Measurements from ENCODE around the gene ATP5F1D. TPM values are rescaled to one million over a fixed set of nuclear protein-coding genes. Genes with fewer than 3 reads are reported as not detected.
A peak's percentile ranks its signal among the peaks of the same experiment; 100 is the strongest.

Gene ATP5F1D
- total and polyA plus RNA-seq, 2 donors (not counting 3 experiments of a cell fraction or from before 2014, with no cell fraction given), result 167 to 192 TPM

DNA sequence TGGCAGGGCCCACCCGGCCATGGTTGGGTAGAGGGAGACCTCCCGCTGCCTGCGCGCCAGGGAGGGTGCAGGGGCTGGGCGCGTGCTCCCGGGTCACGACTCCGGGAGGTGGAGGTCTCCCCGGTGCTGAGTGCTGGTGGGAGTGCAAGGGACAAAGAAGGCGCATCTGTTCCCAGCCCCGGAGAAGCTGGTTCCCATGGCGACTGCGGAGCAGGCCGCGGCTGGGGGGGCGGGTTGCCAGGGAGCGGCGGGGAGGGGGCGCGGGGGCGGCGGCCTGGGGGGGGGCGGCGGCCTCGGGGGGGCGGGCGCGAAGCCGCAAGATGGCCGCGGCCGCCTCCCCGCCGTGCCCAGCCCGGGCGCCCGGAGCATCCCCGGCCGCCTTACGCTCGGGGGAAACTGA, 5.0 kb upstream of the ATP5F1D start:
- no peak overlapping the region for H3K27ac ChIP-seq (ENCODE audit: insufficient read depth, low read depth, low read length)
- H3K79me2 ChIP-seq (ENCODE audit: control insufficient read depth, insufficient read depth, low read length), result no peaks in the 10 kb centered on the region
- H3K9me3 ChIP-seq (replicated peaks; ENCODE audit: control insufficient read depth, insufficient read depth, low read length), result no peaks in the 10 kb centered on the region
- POLR2A ChIA-PET, result no interaction called here
- CTCF ChIA-PET, result no interaction called here
- peak overlapping the region; percentile 69 for H3K9ac ChIP-seq (replicated peaks; ENCODE audit: extremely low read depth, insufficient read depth, low read length)
- no TSS peak for BruUV-seq (replicated peaks)
- H2AFZ ChIP-seq (ENCODE audit: low read depth, low read length), result peak overlapping the region; percentile 48
- H3K4me1 ChIP-seq (ENCODE audit: control insufficient read depth, extremely low read depth, insufficient read depth, low read length), result peaks cover 13% of the 10 kb centered on the region
- no peaks in the 10 kb centered on the region for H4K20me1 ChIP-seq (replicated peaks; ENCODE audit: control insufficient read depth, extremely low read depth, insufficient read depth, low read length)
- dilution Hi-C loops (cut with MboI; ENCODE audit: extremely low pct_ligation_motif_present, low sequenced_read_pairs), result no loop called here
- H3K9me1 ChIP-seq (replicated peaks; ENCODE audit: control insufficient read depth, extremely low read depth, insufficient read depth, low read length), result no peaks in the 10 kb centered on the region
- FAIRE-seq (no peak), DNase-seq (ENCODE audit: low read depth, low spot score) (no peak)
- intact Hi-C loops (cut with micrococcal nuclease), result no loop called here
- peaks cover 0 to 17% of the 10 kb centered on the region in 2 experiments for H3K36me3 ChIP-seq (ENCODE audit: control insufficient read depth in 2 of 2, extremely low read depth in 1 of 2, insufficient read depth in 2 of 2, low read length in 2 of 2)
- H3K4me3 ChIP-seq (replicated peaks in 1 of 3; ENCODE audit: insufficient read depth in 1 of 3, low read depth in 1 of 3, low read length in 3 of 3), result peak overlapping the region in 2 of 3 experiments; percentile 66 to 77
- no peak for TF ChIP-seq MYC (IDR thresholded peaks at IDR 0.05; ENCODE audit: low read depth, low read length)
- no peak for TF ChIP-seq EZH2 (IDR thresholded peaks at IDR 0.05; ENCODE audit: borderline replicate concordance, low read depth, low read length, severe bottlenecking)
- no peak for TF ChIP-seq POLR2A (IDR thresholded peaks at IDR 0.05; ENCODE audit: low read depth, low read length)
- no peak for TF ChIP-seq CTCF (IDR thresholded peaks at IDR 0.05; ENCODE audit: extremely low read depth in 1 of 2, insufficient read depth in 1 of 2, low read depth in 1 of 2, low read length in 2 of 2)
- no peak for TF ChIP-seq POLR2AphosphoS5 (IDR thresholded peaks at IDR 0.05; ENCODE audit: insufficient read depth, low read depth, low read length)
- TF ChIP-seq JUN (IDR thresholded peaks at IDR 0.05; ENCODE audit: borderline replicate concordance, insufficient read depth, insufficient read length, low read depth), result no peak
- no peak for TF ChIP-seq FOS (IDR thresholded peaks at IDR 0.05; ENCODE audit: borderline replicate concordance, insufficient read depth, low read length)
- no peak for TF ChIP-seq GATA2 (IDR thresholded peaks at IDR 0.05; ENCODE audit: insufficient read depth, insufficient read length, low read depth, low read length)
- TF ChIP-seq MAX (IDR thresholded peaks at IDR 0.05; ENCODE audit: insufficient read depth, insufficient read length), result no peak
- H3K4me2 ChIP-seq (ENCODE audit: insufficient read depth, low read length), result peak overlapping the region; percentile 57
- no peaks in the 10 kb centered on the region for H3K27me3 ChIP-seq (ENCODE audit: control insufficient read depth in 2 of 2, insufficient read depth in 2 of 2, low read length in 2 of 2)

All from endothelial cell of umbilical vein (primary cell).